Measurements from ENCODE around the gene EPO.

The EPO gene

GRCh38 chr7:100687261-100687660 is 33.0 kb upstream of the EPO start:
- TF ChIP-seq YY1 (IDR thresholded peaks at IDR 0.05; ENCODE audit: low read depth), result no peak
- no peak for TF ChIP-seq EP300 (IDR thresholded peaks at IDR 0.05; ENCODE audit: borderline replicate concordance)
- no peak for TF ChIP-seq EGR1 (IDR thresholded peaks at IDR 0.05)
- no peak for TF ChIP-seq USF1 (IDR thresholded peaks at IDR 0.05)
- TF ChIP-seq TAF1 (IDR thresholded peaks at IDR 0.05; ENCODE audit: low read depth), result no peak
- TF ChIP-seq FOXM1 (IDR thresholded peaks at IDR 0.05; ENCODE audit: borderline replicate concordance, low read depth), result no peak

GRCh38 chr7:100687751-100688300 is 32.4 kb upstream of the EPO start:
- TF ChIP-seq RAD21 (IDR thresholded peaks at IDR 0.05; ENCODE audit: low read depth), result no peak
- no peak for TF ChIP-seq EGR1 (IDR thresholded peaks at IDR 0.05)
- TF ChIP-seq USF1 (IDR thresholded peaks at IDR 0.05), result no peak
- TF ChIP-seq YY1 (IDR thresholded peaks at IDR 0.05; ENCODE audit: low read depth), result no peak
- no peak for TF ChIP-seq NFIC (IDR thresholded peaks at IDR 0.05)
- TF ChIP-seq REST (IDR thresholded peaks at IDR 0.05; ENCODE audit: low read depth), result no peak
- no peak for TF ChIP-seq TEAD4 (IDR thresholded peaks at IDR 0.05)
- TF ChIP-seq EP300 (IDR thresholded peaks at IDR 0.05; ENCODE audit: borderline replicate concordance), result no peak
- no peak for TF ChIP-seq FOXM1 (IDR thresholded peaks at IDR 0.05; ENCODE audit: borderline replicate concordance, low read depth)
- no peak for TF ChIP-seq TCF12 (IDR thresholded peaks at IDR 0.05; ENCODE audit: low read depth)
- no peak for TF ChIP-seq MAX (IDR thresholded peaks at IDR 0.05)

GRCh38 chr7:100688326-100688860 is 31.9 kb upstream of the EPO start:
- TF ChIP-seq MAX (IDR thresholded peaks at IDR 0.05), result no peak
- no peak for TF ChIP-seq EP300 (IDR thresholded peaks at IDR 0.05; ENCODE audit: borderline replicate concordance)

- TF ChIP-seq USF1 (IDR thresholded peaks at IDR 0.05) (no peak), FOXM1 (IDR thresholded peaks at IDR 0.05; ENCODE audit: borderline replicate concordance, low read depth) (no peak), TAF1 (IDR thresholded peaks at IDR 0.05; ENCODE audit: low read depth) (no peak), TCF12 (IDR thresholded peaks at IDR 0.05; ENCODE audit: low read depth) (no peak), REST (IDR thresholded peaks at IDR 0.05; ENCODE audit: low read depth) (no peak), CEBPB (IDR thresholded peaks at IDR 0.05) (no peak), CREB1 (IDR thresholded peaks at IDR 0.05; ENCODE audit: low read depth) (no peak), ZBTB7A (IDR thresholded peaks at IDR 0.05; ENCODE audit: low read depth) (no peak), YY1 (IDR thresholded peaks at IDR 0.05; ENCODE audit: low read depth) (no peak), NFIC (IDR thresholded peaks at IDR 0.05) (no peak)
Measured at GRCh38 chr7:100689230-100690135, 30.8 kb upstream of the EPO start.

GRCh38 chr7:100691676-100692577 is 28.3 kb upstream of the EPO start:
- TF ChIP-seq REST (IDR thresholded peaks at IDR 0.05; ENCODE audit: low read depth), result no peak
- no peak for TF ChIP-seq CEBPB (IDR thresholded peaks at IDR 0.05)
- no peak for TF ChIP-seq EGR1 (IDR thresholded peaks at IDR 0.05)
- TF ChIP-seq RAD21 (IDR thresholded peaks at IDR 0.05; ENCODE audit: low read depth), result peak; percentile 73
- TF ChIP-seq TCF12 (IDR thresholded peaks at IDR 0.05; ENCODE audit: low read depth), result no peak
- 0 out of 2 replicates have a peak, but pooled peaks have one; percentile 41 for TF ChIP-seq ZBTB7A (IDR thresholded peaks at IDR 0.05; ENCODE audit: low read depth)
- TF ChIP-seq TEAD4 (IDR thresholded peaks at IDR 0.05), result no peak
